HG03520 (cell line): ENCODE measurements around the gene PREP.

ENCODE experiments used
- ATAC-seq: cut with Tn5 transposase; IDR thresholded peaks from one replicate; pipeline ENCODE4 v1.9.1; 2021; ENCODE audit warnings: mild to moderate bottlenecking, moderate library complexity; ENCODE audit not compliant: unreplicated experiment

PREP gene

DNA sequence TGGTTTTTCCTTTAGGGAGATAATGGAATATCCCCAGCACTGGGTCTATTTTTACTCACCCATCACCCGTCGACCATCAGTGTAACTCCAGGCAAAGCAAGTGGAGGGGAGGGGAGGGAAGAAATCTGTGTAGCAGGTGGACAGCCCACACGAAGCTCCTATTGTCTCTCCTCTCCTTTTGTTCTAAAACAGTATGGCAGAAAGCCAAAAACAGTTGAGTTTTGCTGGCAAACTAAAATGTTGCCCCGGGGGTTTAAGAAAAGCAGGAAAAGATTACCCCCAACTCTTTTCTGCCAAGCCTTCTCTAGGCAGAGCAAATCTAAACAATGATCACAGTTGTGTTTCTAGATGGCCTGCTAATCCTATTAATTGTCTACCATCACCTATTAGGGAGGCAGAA lies 89.7 kb downstream of the PREP start:
- ATAC-seq, result no peak

DNA sequence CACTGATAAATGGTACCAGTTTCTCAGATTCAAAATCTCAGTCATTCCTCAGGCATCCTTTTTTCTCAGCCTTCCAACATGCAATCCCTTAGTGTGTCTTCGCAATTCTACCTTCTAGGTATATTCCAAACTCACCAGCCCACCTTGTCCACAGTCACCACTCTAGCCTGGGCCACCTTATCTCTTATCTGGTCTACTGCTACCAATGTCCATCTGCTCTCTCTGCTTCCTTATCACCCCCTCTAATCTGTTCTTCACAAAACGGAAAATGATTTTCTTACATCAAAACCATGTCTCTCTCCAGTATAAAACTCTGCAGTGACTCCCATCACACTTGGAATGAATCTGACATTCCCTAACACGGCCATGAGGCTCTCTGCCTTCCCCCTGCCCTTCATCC lies 91.9 kb downstream of the PREP start:
- no peak for ATAC-seq

DNA sequence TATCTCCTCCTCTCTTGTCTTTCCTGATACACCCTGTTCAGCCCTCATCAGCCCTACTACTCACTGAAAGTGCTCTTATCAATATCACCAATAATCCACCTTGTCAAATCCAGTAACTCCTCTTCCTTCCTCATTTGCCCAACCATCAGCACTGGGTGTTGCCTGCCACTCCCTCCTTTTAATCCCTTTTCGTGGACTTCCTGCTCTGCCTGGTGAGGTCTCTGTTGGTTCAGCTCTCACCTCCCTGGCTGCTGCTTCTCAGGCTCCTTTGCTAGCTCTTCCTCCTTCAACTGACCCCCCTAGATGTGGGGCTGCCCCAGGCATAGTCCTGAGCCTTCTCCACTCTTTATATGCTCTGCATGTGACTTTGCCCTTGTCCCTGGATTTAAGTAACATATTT lies 92.5 kb downstream of the PREP start:
- no peak for ATAC-seq

DNA sequence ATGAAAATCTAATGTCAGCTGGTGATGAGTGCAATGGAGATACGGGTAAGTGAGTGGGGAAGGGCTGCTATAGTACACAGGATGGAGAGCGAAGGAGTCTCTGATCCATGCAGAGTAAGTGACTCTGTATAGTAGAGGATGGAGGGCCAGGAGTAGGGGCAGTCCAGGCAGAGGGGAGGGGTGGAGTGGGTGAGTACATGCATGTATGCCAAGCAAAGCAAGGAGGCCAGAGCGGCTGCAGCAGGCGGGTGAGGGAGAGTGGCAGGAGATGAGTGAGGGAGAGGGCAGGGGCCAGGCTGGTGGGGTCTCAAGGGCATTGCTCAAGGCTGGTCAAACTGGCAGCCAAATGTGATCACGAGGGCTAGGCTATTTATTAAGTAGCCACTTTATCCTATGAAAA lies 94.0 kb downstream of the PREP start:
- ATAC-seq, result no peak

DNA sequence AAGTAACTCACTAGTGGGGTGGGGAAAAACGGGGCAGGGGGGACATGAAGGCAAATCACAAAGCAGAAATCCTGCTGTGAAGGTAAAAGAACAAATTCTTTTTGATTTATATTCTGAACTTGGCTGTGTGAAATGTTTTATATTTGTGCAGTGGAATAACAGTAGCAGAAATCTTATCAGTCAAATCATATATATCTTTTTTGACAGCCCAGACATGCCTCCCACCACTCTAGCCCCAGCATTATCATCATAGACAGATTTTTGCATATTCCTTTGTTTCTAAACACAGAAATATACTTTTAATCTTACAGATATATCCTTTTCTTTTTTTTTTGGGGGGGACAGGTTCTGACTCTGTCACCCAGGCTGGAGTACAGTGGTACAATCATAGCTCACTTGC lies 97.4 kb downstream of the PREP start:
- ATAC-seq, result no peak

DNA sequence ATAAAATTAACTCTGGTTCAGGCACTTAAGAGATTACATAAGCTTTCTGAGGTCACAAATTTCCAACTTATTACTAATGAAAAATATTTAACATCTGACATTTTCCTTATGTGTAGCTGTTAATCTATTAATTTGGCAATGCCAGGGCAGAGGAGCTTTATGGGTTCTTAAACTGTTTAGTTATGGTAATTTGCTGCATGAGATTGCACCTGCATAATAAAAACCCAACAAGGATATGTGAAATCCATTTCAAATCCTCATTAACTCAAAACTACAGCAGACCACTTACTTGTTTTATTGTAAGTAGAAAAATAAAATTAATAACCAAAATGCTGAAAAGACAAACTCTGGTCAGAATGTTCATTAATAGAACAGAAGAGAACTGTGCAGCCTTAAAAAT lies 98.1 kb downstream of the PREP start:
- ATAC-seq, result no peak

DNA sequence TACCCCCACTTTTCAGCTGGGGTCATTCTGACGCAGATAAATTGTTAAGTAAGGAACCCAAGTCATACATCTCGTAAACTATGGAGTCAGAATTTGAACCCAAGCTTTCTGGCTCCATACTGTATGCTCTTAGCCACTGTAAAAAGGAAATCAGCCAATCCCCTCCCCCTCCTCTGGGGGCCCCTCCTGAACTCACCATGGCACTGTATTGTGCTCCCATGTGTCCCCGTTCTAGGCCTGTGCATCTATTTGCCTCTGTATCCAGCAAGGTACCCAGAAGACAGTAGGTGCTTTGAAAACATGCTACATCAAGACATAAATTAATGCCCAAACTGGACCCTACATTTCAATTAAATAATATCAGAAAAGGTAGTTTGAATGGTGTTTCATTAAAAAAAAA lies 98.5 kb downstream of the PREP start:
- ATAC-seq, result no peak

DNA sequence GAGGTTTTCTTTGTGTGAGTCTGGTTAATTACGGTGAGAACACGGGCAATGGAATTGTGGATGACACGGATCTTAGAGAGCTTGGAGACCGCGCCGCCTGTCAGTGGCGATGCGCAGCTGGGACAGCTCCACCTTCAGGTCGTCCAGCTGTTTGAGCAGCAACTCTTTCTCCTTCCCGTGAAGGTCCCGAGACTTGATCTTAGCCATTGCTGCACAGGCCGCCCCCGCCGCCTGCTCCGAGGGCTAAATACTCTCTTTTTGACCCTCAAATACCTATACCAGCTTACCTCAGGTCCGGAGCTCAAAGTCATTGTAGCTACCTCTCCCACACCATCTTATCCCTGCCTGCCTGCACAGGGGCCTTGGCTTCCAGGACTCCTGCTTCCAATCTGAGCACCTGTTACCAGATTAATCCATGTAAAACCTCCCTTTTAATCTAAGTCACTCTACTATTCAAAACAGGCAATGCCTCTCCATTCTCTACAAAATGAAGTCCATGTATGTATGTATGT lies 100.2 kb downstream of the PREP start:
- no peak for ATAC-seq

DNA sequence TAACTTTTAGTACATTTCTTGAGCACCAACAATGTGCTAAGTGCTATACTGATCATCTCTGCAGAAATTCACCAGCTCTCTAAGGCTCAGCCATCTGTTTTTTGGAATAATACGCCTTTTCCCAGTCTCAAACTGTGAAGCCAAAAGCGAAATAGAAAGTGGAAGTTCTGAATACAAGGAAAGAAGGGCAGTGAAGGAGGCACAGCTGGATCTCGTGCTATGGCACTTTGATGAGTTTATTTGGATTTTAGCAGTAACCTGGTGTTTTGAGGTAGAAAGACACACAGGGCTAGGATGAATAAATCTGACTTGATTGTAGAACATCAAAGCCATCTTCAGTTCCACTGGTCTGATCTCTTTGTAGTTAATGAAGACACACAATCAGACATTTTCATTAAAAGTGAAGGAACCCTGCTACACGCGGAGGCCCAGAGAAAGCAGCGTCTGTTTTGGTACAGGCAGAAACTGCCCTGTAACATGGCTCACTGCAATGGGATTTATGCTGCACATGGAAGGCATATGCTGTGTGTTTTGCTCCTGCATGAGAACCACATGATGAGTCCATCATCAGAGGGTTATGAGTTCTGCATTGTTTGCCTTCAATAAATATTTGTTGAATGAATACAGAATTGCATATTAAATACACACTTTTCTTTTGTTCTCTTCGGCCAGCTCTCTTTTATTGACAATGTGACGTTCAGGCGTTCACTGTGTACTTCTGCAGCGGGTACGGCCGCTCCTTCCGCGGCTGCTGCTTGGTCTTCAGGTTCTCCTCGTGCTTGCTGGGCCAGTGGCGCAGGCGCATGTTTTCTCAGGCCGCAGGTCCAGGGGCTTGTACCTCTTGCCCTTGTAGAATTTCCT lies 100.9 kb downstream of the PREP start:
- no peak for ATAC-seq

DNA sequence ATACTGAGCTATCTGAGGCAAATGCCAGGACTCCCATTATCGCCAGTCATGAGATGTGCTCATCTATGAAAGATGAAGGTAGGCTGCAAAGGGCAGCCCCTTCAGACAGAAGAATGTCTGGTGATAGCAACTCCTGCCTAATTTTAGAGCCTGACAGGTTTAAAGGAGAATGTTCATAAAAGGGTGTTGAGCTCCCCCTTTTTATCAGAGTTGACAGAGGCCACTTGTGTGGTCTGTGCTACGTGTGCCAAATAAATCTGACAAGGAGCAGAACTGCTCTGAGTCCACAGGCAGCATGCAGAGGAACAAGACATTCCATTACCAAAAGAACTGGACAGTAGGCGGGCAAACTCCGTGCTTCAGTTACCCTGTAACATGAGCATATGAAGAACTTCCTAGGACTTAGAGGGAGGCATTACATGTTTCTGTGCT lies 101.8 kb downstream of the PREP start:
- no peak for ATAC-seq

DNA sequence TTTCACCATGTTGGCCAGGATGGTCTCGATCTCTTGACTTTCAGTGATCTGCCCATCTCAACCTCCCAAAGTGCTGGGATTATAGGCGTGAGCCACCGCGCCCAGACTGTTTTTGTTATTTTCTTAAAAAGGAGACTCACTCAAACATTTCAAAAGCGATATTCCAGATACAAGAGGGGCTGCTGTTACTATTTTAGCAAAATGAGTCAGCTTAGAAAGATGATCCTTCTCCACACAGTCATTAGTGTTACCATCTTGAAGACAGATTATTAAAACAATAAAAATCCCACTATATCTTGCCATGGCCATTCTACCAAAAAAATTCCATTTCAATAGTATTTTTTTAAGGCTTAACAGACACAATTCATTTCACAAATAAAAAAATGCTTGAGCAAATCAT lies 102.8 kb downstream of the PREP start:
- no peak for ATAC-seq

DNA sequence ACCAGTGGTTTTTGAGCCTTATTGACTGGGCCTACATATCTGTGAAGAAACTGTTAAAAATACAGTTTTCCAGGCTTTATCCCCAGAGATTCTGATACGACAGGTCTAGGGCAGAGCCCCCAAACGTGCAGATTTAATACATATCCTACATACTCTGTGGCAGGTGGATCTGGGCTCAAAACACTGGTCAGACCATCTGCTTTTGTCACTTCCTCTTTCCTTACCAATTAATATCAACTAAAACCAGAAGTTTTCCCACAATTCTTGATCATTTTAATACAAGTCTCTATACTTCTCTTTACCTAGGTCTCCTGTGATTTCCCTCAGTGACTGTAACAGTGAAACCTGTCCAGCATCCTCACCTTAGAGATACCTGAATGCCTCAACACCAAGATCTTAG lies 108.8 kb downstream of the PREP start:
- ATAC-seq, result no peak

DNA sequence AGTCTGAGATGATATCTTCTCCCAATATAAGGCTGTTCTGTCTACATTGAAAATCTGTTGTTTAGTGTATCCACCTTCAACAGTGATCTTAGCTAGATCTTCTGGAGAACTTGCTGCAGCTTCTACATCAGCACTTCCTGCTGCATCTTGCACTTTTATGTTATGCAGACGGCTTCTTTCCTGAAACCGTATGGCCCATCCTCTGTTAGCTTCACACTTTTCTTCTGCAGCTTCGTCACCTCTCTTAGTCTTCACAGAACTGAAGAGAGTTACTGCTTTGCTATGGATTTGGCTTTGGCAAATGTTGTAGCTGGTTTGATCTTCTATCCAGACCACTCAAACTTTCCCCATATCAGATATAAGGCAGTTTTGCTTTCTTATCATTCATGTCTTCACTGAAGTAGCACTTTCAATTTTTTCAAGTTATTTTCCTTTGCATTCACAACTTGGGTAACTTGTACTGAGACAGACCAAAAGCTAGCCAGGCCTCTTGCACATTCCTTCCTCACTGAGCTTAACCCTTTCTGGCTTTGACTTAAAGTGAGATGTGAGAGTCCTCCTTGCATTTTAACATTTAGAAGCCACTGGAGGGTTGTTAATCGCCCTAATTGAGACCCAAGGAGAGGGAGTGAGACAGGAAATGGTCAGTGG lies 110.1 kb downstream of the PREP start:
- no peak for ATAC-seq

DNA sequence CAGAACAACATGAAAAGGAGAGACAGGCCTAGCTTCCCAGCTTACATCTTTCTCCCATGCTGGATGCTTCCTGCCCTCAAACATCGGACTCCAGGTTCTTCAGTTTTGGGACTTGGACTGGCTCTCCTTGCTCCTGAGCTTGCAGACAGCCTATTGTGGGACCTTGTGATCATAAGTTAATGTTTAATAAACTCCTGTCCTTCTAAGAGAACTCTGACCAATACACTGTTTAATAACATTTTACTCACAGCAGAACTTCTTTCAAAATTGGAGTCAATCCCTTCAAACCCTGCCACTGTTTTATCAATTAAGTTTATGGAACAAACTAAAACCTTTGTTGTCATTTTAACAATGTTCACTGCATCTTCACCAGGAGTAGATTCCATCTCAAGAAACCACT lies 111.4 kb downstream of the PREP start:
- ATAC-seq, result no peak

DNA sequence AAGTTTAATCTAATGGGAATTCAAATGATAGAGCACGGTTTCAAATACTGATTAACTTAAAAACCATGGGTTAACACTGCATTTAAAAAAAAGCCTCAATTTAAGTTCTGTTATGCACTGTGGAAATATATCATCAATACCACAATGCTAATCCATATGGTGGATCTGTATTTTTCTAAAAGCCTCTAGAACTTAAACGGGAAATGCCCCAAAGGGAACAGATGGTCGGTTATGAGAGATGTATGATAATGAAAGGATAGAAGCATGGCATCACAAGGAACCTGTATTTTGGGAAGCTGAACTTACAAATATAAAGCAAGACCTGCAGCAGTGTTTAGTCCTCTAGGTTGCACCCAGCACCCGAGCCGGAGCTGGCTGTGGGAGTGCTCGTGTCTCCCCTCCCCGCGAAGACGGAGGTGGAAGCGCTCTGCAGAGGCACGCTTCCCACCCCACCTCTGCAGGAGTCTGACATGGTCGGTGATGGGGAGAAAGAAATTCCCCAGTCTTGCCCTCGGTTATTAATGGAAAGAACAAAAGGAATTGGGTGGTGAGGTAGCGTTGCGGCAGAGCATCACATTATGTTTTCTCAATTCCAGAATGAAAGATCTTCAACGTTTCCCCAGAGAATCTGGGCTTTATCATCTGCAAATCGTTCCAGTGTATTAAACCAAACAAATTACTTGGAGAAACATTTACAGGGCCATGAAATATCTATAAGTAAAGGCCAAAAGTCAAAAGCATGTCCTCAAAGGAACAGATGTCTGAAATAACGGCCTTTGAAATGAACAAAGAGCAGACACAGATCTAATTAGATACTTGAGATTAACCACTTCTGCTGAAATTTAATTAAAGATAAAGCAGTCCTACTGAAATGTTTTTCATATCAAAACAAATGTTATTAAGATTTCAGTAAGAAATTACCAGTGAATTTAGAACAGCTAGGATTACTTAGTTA lies 120.0 kb downstream of the PREP start:
- ATAC-seq, result no peak

DNA sequence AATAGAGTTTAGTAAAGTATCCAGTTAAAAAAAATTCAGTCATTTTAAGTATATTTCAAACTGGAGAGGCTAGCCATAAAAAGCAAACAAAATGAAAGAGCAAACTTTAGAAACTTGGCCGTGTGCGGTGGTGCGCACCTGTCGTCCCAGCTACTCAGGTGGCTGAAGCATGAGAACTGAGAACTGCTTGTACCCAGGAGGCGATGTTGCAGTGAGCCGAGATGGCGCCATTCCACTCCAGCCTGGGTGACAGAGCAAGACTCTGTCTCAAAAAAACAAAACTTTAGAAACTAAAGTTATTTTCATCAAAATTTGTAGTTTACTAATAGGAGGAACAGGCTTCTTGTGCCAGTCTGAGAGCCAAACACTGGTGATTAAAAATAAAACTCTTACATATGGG lies 122.8 kb downstream of the PREP start:
- ATAC-seq, result no peak

DNA sequence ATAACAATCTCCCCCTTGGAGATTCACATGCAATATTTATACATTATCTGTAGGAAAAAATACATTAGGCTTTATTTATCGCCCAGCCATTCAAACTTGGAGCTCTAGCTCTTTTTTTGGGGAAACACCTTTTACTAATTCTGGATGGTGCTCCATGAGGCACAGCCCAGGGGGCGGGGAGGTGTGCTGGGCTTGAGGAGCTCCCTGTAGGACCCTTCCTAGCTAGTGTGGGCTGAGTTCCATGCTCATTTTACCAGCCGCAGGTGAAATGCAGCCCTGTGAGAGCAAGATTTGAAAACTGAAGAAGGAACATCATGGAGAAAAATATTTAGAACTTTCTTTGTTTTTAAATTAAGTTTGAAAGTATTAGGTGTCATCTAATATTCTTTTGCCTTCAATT lies 123.4 kb downstream of the PREP start:
- ATAC-seq, result no peak

DNA sequence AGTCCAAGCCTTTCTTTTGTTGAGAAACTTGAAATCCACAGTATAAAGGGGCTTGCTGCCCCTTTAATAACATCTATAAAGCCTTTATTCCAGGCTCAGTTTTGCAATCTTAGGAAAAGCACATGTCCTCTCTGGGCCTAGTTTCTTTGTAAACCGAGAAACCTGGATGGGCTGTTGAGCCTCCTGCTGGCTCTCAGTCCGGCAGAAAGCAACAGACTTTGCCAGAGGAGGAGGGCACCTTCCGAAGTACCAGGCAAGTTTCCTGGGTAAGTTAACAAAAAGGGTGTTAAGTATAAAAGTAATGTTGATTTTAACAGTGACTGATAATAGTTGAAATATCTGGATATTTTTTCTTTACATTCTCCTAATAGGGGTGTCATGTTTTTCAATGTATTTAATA lies 124.1 kb downstream of the PREP start:
- ATAC-seq, result no peak

DNA sequence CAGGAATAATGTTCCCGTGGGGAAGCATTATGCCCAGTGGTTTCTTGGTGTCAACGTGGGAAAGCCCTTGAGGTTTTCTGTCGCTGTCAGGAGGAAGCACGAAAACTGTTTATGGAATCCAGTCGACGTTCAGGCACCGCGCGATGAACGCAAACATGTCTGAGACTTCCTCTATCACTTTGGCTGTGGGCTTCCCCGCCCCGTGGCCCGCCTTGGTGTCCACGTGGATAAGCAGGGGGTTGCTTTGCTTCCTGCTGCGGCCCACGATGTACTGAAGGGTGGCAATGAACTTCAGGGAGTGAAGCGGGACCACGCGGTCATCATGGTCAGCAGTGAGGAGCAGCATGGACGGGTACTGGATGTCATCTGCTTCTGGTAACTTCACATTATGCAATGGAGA lies 124.8 kb downstream of the PREP start:
- ATAC-seq, result no peak

DNA sequence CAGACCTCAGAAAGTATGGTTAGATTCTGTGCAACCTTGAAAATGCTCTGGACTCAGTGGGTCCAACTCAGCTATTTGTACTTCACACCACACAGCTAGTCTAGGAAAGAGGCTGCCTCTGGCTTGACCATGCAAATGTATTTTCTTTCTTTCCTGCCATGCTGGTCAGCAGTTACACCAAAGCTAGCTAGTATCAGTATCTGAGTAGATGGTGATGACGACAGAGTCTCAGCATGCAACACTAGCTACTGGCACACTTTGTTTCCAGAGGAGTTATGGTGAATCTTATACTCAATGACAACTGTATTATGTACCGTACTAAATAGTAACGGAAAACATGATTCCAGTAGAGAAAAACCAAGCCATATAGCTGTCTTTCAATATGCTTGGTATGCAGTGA lies 126.5 kb downstream of the PREP start:
- ATAC-seq, result no peak

DNA sequence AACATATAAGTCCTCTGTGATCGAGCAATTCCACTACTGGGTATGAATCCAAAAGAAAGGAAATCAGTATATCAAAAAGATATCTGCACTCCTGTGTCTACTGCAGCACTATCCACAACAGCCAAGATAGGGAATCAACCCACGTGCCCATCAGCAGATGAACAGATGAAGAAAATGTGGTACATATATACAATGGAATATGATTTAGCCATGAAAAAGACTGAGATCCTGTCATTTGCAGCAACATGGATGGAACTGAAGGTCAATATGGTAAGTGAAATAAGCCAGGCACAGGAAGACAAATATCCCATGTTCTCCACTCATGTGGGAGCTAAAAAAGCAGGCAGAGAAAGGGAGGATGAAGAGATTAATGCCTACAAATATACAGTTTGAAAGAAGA lies 127.3 kb downstream of the PREP start:
- ATAC-seq, result no peak
